Endothelial cell of umbilical vein (primary cell): ENCODE measurements around the gene TFIP11. TPM values are rescaled to one million over a fixed set of nuclear protein-coding genes. Genes with fewer than 3 reads are reported as not detected.

Source experiments
- BruUV-seq: library from RNA; stranded (reverse); fragments of 400-500 nt; replicated peaks from 2 replicates; lab custom pipeline; 2021; lab: Mats Ljungman, UMichigan
- CTCF ChIA-PET: fragments of 300-600, 350-600 bp; sonication (Branson Sonifier 250); formaldehyde crosslinking; loops from one replicate; lab custom pipeline; 2021; ENCODE audit warnings: antibody characterized with exemption, inconsistent platforms; lab: Charles Lee
- POLR2A ChIA-PET: fragments of 300-600, 350-600 bp; sonication (Branson Sonifier 250); formaldehyde crosslinking; loops from one replicate; lab custom pipeline; 2021; ENCODE audit warnings: antibody characterized with exemption, inconsistent platforms; lab: Charles Lee
- DNase-seq: peaks from one replicate; pipeline ENCODE4 v3.0.0-alpha.2; 2011; ENCODE audit warnings: low read depth, low spot score
- FAIRE-seq: peaks from 2 replicates; lab custom pipeline; 2011; peaks lifted over from hg19 to GRCh38; lab: Jason Lieb, UNC
- H2AFZ ChIP-seq: 2 replicates; pipeline ENCODE4 v1.6.0; 2012; ENCODE audit warnings: low read depth, low read length, control low read depth, inconsistent platforms
- H3K27ac ChIP-seq: 2 replicates; pipeline ENCODE4 v1.5.1; 2011; ENCODE audit warnings: low read depth, mild to moderate bottlenecking, control low read depth, low read length, moderate library complexity; ENCODE audit not compliant: insufficient read depth
- H3K27me3 ChIP-seq, 2 experiments: 2 replicates each; pipeline versions ENCODE4 v1.6.0 to v1.6.1; 2011; ENCODE audit warnings: low read length in 2 of 2, mixed read lengths in 1 of 2; ENCODE audit not compliant: control insufficient read depth in 2 of 2, insufficient read depth in 2 of 2
- H3K36me3 ChIP-seq, 2 experiments: 2 replicates in 1 of 2; 3 replicates in 1 of 2; pipeline ENCODE4 v1.5.1; 2011; ENCODE audit warnings: low read length in 2 of 2, mild to moderate bottlenecking in 1 of 2, moderate library complexity in 1 of 2; ENCODE audit not compliant: control insufficient read depth in 2 of 2, insufficient read depth in 2 of 2; ENCODE audit errors: extremely low read depth in 1 of 2
- H3K4me1 ChIP-seq: 3 replicates; pipeline ENCODE4 v1.5.1; 2011; ENCODE audit warnings: mild to moderate bottlenecking, low read length; ENCODE audit not compliant: control insufficient read depth, insufficient read depth; ENCODE audit errors: extremely low read depth
- H3K4me2 ChIP-seq: 2 replicates; pipeline ENCODE4 v1.6.1; 2011; ENCODE audit warnings: low read length, control low read depth, mixed read lengths; ENCODE audit not compliant: insufficient read depth
- H3K4me3 ChIP-seq, 3 experiments: fragments of 200-600 bp in 1 of 3; sonication (generic), shearing (Covaris generic) in 1 of 3; replicated peaks in 1 of 3; 2 replicates each; pipeline ENCODE4 v1.5.1; 2011 to 2016; ENCODE audit warnings: control low read depth in 3 of 3, low read length in 3 of 3, mild to moderate bottlenecking in 2 of 3, inconsistent platforms in 1 of 3, low read depth in 1 of 3, moderate library complexity in 1 of 3; ENCODE audit not compliant: insufficient read depth in 1 of 3
- H3K79me2 ChIP-seq: 2 replicates; pipeline ENCODE4 v1.6.0; 2012; ENCODE audit warnings: low read length, inconsistent platforms; ENCODE audit not compliant: control insufficient read depth, insufficient read depth
- H3K9ac ChIP-seq: replicated peaks from 2 replicates; pipeline ENCODE3; 2011; ENCODE audit warnings: low read length, control low read depth; ENCODE audit not compliant: insufficient read depth; ENCODE audit errors: extremely low read depth
- H3K9me1 ChIP-seq: replicated peaks from 3 replicates; pipeline ENCODE4 v1.6.0; 2011; ENCODE audit warnings: mild to moderate bottlenecking, low read length; ENCODE audit not compliant: control insufficient read depth, insufficient read depth; ENCODE audit errors: extremely low read depth
- H3K9me3 ChIP-seq: replicated peaks from 2 replicates; pipeline ENCODE4 v1.5.1; 2012; ENCODE audit warnings: low read length, inconsistent platforms; ENCODE audit not compliant: control insufficient read depth, insufficient read depth
- H4K20me1 ChIP-seq: replicated peaks from 2 replicates; pipeline ENCODE3; 2011; ENCODE audit warnings: mild to moderate bottlenecking, low read length; ENCODE audit not compliant: control insufficient read depth, insufficient read depth; ENCODE audit errors: extremely low read depth
- EZH2 ChIP-seq: IDR thresholded peaks from 2 replicates; pipeline ENCODE4 v1.6.1; 2012; ENCODE audit warnings: borderline replicate concordance, low read depth, mild to moderate bottlenecking, moderate library complexity, low read length, inconsistent platforms; ENCODE audit not compliant: severe bottlenecking
- FOS ChIP-seq: IDR thresholded peaks from 2 replicates; pipeline ENCODE4 v1.6.1; 2011; ENCODE audit warnings: mild to moderate bottlenecking, low read length, moderate library complexity, borderline replicate concordance; ENCODE audit not compliant: insufficient read depth
- GATA2 ChIP-seq: IDR thresholded peaks from 2 replicates; pipeline ENCODE4 v1.7.0; 2011; ENCODE audit warnings: low read depth, mild to moderate bottlenecking, moderate library complexity, mixed read lengths, low read length; ENCODE audit not compliant: insufficient read length, insufficient read depth
- JUN ChIP-seq: IDR thresholded peaks from 2 replicates; pipeline ENCODE4 v1.6.1; 2011; ENCODE audit warnings: borderline replicate concordance, low read depth; ENCODE audit not compliant: insufficient read length, insufficient read depth
- MYC ChIP-seq: IDR thresholded peaks from one replicate; pipeline ENCODE4 v1.6.1; 2011; ENCODE audit warnings: mild to moderate bottlenecking, low read depth, low read length
- POLR2A ChIP-seq: IDR thresholded peaks from 2 replicates; pipeline ENCODE4 v1.6.1; 2012; ENCODE audit warnings: low read depth, mild to moderate bottlenecking, control low read depth, low read length
- POLR2AphosphoS5 ChIP-seq: IDR thresholded peaks from 2 replicates; pipeline ENCODE4 v1.6.1; 2012; ENCODE audit warnings: low read depth, mild to moderate bottlenecking, control low read depth, low read length, moderate library complexity; ENCODE audit not compliant: insufficient read depth
- dilution Hi-C: fragments of 300-500 bp; cut with MboI; formaldehyde crosslinking; loops from one replicate; pipeline ENCODE4 v1.15.0; 2019; ENCODE audit warnings: low sequenced_read_pairs; ENCODE audit not compliant: extremely low pct_ligation_motif_present
- intact Hi-C: fragments of 100-400 bp; cut with micrococcal nuclease; formaldehyde crosslinking; loops from one replicate; pipeline ENCODE4 v1.10.0; 2022
- polyA plus RNA-seq, 4 experiments: library from polyadenylated mRNA; depleted of rRNA in 3 of 4; stranded (reverse) in 3 of 4; unstranded in 1 of 4; fragments of >200 nt; gene quantifications; 2 replicates each; pipeline versions ENCODE4 v1.2.1 to v1.2.3, GENCODE V29; 2011 to 2012; ENCODE audit warnings: missing spikeins in 1 of 4
- total RNA-seq: library from RNA; stranded (reverse); gene quantifications from 2 replicates; pipeline ENCODE4 v1.2.3, GENCODE V29; 2021
- TF ChIP-seq, protein P1 (sequence below): IDR thresholded peaks from 2 replicates; pipeline ENCODE4 v1.6.1; 2011; ENCODE audit not compliant: insufficient read depth, insufficient read length
- TF ChIP-seq, protein P2 (sequence below), 2 donors: IDR thresholded peaks; 1 replicate in 1 of 2; 2 replicates in 1 of 2; pipeline ENCODE4 v1.5.1; 2011; ENCODE audit warnings: low read length in 2 of 2, mild to moderate bottlenecking in 2 of 2, moderate library complexity in 2 of 2, control low read depth in 1 of 2, inconsistent platforms in 1 of 2, low read depth in 1 of 2; ENCODE audit not compliant: insufficient read depth in 1 of 2; ENCODE audit errors: extremely low read depth in 1 of 2

The TFIP11 gene
- total and polyA plus RNA-seq, 2 donors (not counting 3 experiments of a cell fraction or from before 2014, with no cell fraction given) = 35.7 to 54.9 TPM

DNA sequence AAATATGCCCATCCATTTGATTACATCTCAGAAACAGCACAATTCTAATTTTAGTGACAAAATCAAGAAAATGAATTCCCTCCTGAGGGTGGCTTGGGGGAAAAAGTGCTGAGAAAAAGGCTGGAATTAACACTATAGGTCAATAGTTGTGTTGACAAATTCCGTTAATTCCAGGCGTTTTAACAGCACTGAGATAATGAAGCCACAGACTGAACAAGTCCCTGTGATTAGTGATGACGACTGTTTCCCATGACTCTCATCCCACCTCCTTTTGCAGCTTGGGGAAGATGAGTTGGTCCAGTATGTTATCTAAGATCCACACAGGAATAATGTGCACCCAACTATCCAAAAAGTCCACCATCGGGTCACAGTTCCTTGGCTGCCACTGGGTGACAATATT is 15.8 kb downstream of the TFIP11 start:
- ChIA-PET CTCF (no interaction called here), POLR2A (no interaction called here)
- Histone ChIP-seq H3K9me3 (no peaks in the 10 kb centered on the region), H4K20me1 (no peaks in the 10 kb centered on the region), H3K4me1 (peaks cover 18% of the 10 kb centered on the region), H3K27ac (no peak overlapping the region), H3K79me2 (peaks cover 9% of the 10 kb centered on the region), H3K36me3 (peaks cover 35 to 51% of the 10 kb centered on the region in 2 experiments), H3K4me2 (no peak overlapping the region), H2AFZ (no peak overlapping the region), H3K27me3 (no peaks in the 10 kb centered on the region), H3K4me3 (no peak overlapping the region), H3K9ac (no peak overlapping the region), H3K9me1 (no peaks in the 10 kb centered on the region)
- no peak for FAIRE-seq
- intact Hi-C loops (no loop called here), dilution Hi-C loops (no loop called here)
- BruUV-seq = no TSS peak
- TF ChIP-seq FOS = no peak
- TF ChIP-seq, protein P1, sequence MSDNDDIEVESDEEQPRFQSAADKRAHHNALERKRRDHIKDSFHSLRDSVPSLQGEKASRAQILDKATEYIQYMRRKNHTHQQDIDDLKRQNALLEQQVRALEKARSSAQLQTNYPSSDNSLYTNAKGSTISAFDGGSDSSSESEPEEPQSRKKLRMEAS = no peak
- no peak for TF ChIP-seq POLR2AphosphoS5
- no peak for TF ChIP-seq POLR2A
- TF ChIP-seq, protein P2, sequence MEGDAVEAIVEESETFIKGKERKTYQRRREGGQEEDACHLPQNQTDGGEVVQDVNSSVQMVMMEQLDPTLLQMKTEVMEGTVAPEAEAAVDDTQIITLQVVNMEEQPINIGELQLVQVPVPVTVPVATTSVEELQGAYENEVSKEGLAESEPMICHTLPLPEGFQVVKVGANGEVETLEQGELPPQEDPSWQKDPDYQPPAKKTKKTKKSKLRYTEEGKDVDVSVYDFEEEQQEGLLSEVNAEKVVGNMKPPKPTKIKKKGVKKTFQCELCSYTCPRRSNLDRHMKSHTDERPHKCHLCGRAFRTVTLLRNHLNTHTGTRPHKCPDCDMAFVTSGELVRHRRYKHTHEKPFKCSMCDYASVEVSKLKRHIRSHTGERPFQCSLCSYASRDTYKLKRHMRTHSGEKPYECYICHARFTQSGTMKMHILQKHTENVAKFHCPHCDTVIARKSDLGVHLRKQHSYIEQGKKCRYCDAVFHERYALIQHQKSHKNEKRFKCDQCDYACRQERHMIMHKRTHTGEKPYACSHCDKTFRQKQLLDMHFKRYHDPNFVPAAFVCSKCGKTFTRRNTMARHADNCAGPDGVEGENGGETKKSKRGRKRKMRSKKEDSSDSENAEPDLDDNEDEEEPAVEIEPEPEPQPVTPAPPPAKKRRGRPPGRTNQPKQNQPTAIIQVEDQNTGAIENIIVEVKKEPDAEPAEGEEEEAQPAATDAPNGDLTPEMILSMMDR (IDR thresholded peaks at IDR 0.05; ENCODE audit: extremely low read depth in 1 of 2, insufficient read depth in 1 of 2, low read depth in 1 of 2, low read length in 2 of 2) = no peak
- TF ChIP-seq GATA2 = no peak
- no peak for TF ChIP-seq EZH2
- TF ChIP-seq MYC = no peak
- no peak for TF ChIP-seq JUN
- DNase-seq = no peak
